Neuron (in vitro differentiated cells): ENCODE results near the gene SPECC1L.

Experiments
- H2AFZ ChIP-seq: one replicate; pipeline ENCODE4 v1.6.1; 2013; ENCODE audit warnings: low read depth, mild to moderate bottlenecking, inconsistent platforms, low read length, moderate library complexity
- H3K27me3 ChIP-seq: one replicate; pipeline ENCODE4 v1.6.1; 2013; ENCODE audit warnings: low read length; ENCODE audit not compliant: insufficient read depth
- H3K36me3 ChIP-seq: one replicate; pipeline ENCODE4 v1.6.1; 2013; ENCODE audit warnings: low read length; ENCODE audit not compliant: insufficient read depth
- H3K4me1 ChIP-seq: one replicate; pipeline ENCODE4 v1.6.1; 2013; ENCODE audit warnings: low read length; ENCODE audit not compliant: insufficient read depth
- H3K4me3 ChIP-seq: 2 replicates; pipeline ENCODE4 v1.5.1; 2013; ENCODE audit warnings: mild to moderate bottlenecking, low read length, moderate library complexity
- H3K9me3 ChIP-seq: one replicate; pipeline ENCODE4 v1.6.1; 2013; ENCODE audit warnings: low read length

Gene SPECC1L

GRCh38 chr22:24394254-24394653 lies 123.6 kb downstream of the SPECC1L start:
- H3K4me3 ChIP-seq: no peak overlapping the region
- H2AFZ ChIP-seq: no peak overlapping the region
- no peaks in the 10 kb centered on the region for H3K4me1 ChIP-seq
- no peaks in the 10 kb centered on the region for H3K27me3 ChIP-seq
- peaks cover 36% of the 10 kb centered on the region for H3K36me3 ChIP-seq
- no peaks in the 10 kb centered on the region for H3K9me3 ChIP-seq

GRCh38 chr22:24398409-24398808 lies 127.8 kb downstream of the SPECC1L start:
- Histone ChIP-seq H3K4me3 (no peak overlapping the region), H3K27me3 (no peaks in the 10 kb centered on the region), H2AFZ (no peak overlapping the region), H3K4me1 (no peaks in the 10 kb centered on the region), H3K36me3 (peaks cover 51% of the 10 kb centered on the region), H3K9me3 (no peaks in the 10 kb centered on the region)

GRCh38 chr22:24400034-24400725 lies 129.5 kb downstream of the SPECC1L start:
- Histone ChIP-seq H3K4me1 (no peaks in the 10 kb centered on the region), H3K9me3 (no peaks in the 10 kb centered on the region), H2AFZ (no peak overlapping the region), H3K27me3 (no peaks in the 10 kb centered on the region), H3K36me3 (peaks cover 64% of the 10 kb centered on the region), H3K4me3 (no peak overlapping the region)

DNA sequence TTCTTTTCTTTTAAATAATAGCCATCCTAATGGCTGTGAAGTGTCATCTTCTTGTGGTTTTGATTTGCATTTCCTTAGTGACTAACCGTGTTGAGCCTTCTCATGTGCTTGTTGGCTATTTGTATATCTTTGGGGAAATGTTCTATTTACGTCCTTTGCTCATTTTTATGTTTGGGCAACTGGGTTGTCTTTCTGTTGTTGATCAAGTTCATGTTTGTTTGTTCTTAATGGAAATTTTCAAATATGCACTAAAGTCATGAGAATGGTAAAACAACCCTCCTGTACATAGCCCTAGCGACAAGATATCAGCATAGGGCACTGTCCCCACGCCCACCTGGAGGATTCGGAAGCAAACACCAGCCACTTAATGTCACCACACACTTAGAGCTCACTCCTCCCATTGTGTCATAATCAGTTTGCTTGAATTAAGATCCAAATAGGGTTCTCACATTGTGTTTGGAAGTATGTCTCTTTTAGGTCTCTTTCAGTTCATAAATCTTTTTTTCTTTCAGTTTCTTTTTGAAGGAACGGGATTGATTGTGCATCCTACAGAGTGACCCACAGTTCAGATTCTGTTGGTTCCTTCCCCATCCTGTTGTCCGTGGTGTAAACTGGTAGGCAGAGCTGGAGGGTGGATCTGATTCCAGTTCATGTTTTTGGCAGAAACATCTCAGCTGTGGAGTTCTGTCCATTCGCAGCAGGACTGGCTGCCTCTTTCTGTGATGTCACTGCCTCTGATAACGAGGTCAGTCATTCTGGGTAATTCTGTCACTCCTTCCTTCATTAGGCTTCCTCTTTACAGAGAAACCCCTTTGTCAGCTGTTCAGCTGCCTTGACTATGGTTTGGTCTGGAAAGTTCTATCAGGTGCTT lies 130.3 kb downstream of the SPECC1L start:
- no peaks in the 10 kb centered on the region for H3K4me1 ChIP-seq
- peaks cover 61% of the 10 kb centered on the region for H3K36me3 ChIP-seq
- no peaks in the 10 kb centered on the region for H3K9me3 ChIP-seq
- H3K4me3 ChIP-seq: no peak overlapping the region
- no peaks in the 10 kb centered on the region for H3K27me3 ChIP-seq
- H2AFZ ChIP-seq: no peak overlapping the region

DNA sequence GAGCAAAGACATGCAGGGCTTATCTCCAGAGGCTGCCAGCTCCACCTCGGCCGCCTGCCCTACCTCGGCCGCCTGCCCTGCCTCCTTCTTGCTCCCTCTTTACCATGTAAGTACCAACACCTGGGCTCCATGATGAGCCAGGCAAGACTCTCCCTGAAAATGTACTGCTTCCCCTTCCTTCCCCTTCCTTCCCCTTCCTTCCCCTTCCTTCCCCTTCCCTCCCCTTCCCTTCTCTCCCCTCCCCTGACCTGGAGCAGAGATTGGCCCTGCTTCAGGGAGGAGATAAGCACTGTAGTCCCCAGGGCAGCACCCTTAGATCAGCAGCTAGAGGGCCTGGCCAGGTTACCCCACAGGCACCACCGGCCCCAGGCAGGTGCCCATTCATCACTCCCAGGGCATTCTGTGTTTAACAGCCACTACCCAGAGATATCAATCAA lies 131.3 kb downstream of the SPECC1L start:
- Histone ChIP-seq H3K36me3 (peaks cover 55% of the 10 kb centered on the region), H3K27me3 (no peaks in the 10 kb centered on the region), H2AFZ (no peak overlapping the region), H3K4me3 (no peak overlapping the region), H3K9me3 (no peaks in the 10 kb centered on the region), H3K4me1 (no peaks in the 10 kb centered on the region)

- Histone ChIP-seq H3K36me3 (peaks cover 52% of the 10 kb centered on the region), H2AFZ (no peak overlapping the region), H3K4me1 (no peaks in the 10 kb centered on the region), H3K9me3 (no peaks in the 10 kb centered on the region), H3K27me3 (no peaks in the 10 kb centered on the region), H3K4me3 (no peak overlapping the region)
Observed at GRCh38 chr22:24402460-24403192, 132.0 kb downstream of the SPECC1L start.

DNA sequence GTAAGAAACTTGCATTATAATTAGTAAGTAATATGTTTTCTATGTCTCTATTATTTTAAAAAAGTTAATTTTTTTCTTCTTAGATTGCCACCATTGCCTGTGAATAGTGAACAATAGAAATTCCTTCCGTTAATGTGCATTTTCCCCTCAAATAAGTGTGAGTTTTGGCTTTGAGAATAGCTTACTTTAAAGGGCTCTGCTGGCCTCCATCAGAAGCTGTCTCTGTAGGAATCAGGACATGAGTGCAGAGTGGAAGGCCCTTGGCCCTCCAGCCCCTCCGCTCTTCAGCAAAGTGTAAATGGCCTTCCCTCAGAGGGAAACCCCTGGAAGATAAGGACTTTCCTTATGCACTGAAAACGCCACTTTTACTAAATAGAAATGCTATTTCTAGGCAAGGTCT lies 132.7 kb downstream of the SPECC1L start:
- H3K36me3 ChIP-seq: peaks cover 45% of the 10 kb centered on the region
- no peaks in the 10 kb centered on the region for H3K9me3 ChIP-seq
- no peak overlapping the region for H2AFZ ChIP-seq
- no peak overlapping the region for H3K4me3 ChIP-seq
- H3K27me3 ChIP-seq: no peaks in the 10 kb centered on the region
- no peaks in the 10 kb centered on the region for H3K4me1 ChIP-seq

- Histone ChIP-seq H3K9me3 (no peaks in the 10 kb centered on the region), H2AFZ (no peak overlapping the region), H3K27me3 (no peaks in the 10 kb centered on the region), H3K36me3 (peaks cover 39% of the 10 kb centered on the region), H3K4me1 (no peaks in the 10 kb centered on the region), H3K4me3 (no peak overlapping the region)
Observed at GRCh38 chr22:24404561-24405275, 134.1 kb downstream of the SPECC1L start.

DNA sequence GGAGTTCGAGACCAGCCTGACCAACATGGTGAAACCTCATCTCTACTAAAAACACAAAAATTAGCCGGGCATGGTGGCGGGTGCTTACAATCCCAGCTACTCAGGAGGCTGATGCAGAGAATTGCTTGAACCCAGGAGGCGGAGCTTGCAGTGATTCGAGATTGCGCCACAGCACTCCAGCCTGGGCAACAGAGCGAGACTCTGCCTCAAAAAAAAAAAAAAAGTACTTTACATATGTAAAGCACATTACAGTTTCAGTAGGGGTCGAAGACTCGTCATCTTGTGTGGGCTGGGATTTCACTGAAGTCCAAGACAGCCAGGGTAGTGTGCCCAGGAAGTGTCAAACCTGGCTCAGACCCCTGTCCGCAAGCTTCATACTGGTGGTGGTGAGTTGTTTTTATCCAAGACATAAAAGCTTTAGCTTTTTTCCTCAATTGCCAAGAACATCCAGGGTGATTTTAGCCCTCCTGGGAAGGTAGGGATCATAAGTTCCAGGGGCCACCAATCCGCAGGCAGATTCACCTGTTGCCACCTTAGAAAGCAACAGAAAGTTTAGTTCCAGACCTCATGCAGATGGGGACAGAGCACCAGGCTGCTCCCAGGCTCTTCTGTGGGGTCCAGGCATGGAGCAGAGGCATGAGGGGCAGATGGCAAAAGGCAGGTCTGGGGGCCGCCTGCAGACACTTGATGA lies 135.1 kb downstream of the SPECC1L start:
- H3K36me3 ChIP-seq: peaks cover 32% of the 10 kb centered on the region
- no peak overlapping the region for H2AFZ ChIP-seq
- H3K9me3 ChIP-seq: no peaks in the 10 kb centered on the region

GRCh38 chr22:24406322-24407277 lies 136.0 kb downstream of the SPECC1L start:
- Histone ChIP-seq H3K36me3 (peaks cover 33% of the 10 kb centered on the region), H3K4me3 (no peak overlapping the region), H3K4me1 (no peaks in the 10 kb centered on the region), H3K27me3 (no peaks in the 10 kb centered on the region), H2AFZ (no peak overlapping the region), H3K9me3 (no peaks in the 10 kb centered on the region)

More for the DNA sequence above, 135.1 kb downstream of the SPECC1L start:
- H3K4me1 ChIP-seq: no peaks in the 10 kb centered on the region
- no peaks in the 10 kb centered on the region for H3K27me3 ChIP-seq
- no peak overlapping the region for H3K4me3 ChIP-seq

- peaks cover 32% of the 10 kb centered on the region for H3K36me3 ChIP-seq
- H3K4me1 ChIP-seq: no peaks in the 10 kb centered on the region
- no peak overlapping the region for H2AFZ ChIP-seq
- H3K9me3 ChIP-seq: no peaks in the 10 kb centered on the region
- no peak overlapping the region for H3K4me3 ChIP-seq
- H3K27me3 ChIP-seq: no peaks in the 10 kb centered on the region
Observed at GRCh38 chr22:24407278-24407665, 136.6 kb downstream of the SPECC1L start.
